NCI-H82 (cell line): Measurements from ENCODE around the gene MYBPH.

Experiments used
- DNase-seq: peaks from one replicate; lab custom pipeline; 2025; lab: John Stamatoyannopoulos, UW

MYBPH gene

GRCh38 chr1:203166192-203166940 lies 9.3 kb downstream of the MYBPH start:
- DNase-seq = peak; percentile 58

- no peak for DNase-seq
Observed at GRCh38 chr1:203165800-203166161, 9.8 kb downstream of the MYBPH start.

GRCh38 chr1:203165101-203165799 lies 10.4 kb downstream of the MYBPH start:
- DNase-seq = no peak

GRCh38 chr1:203163891-203164635 lies 11.6 kb downstream of the MYBPH start:
- no peak for DNase-seq

GRCh38 chr1:203162403-203162802 lies 13.2 kb downstream of the MYBPH start:
- peak; percentile 77 for DNase-seq

GRCh38 chr1:203161703-203162102 lies 13.9 kb downstream of the MYBPH start:
- DNase-seq = no peak

- DNase-seq = no peak
Observed at GRCh38 chr1:203161175-203161574, 14.5 kb downstream of the MYBPH start.

GRCh38 chr1:203159844-203160243 lies 15.8 kb downstream of the MYBPH start:
- DNase-seq = no peak

GRCh38 chr1:203158960-203159665 lies 16.5 kb downstream of the MYBPH start:
- peak; percentile 95 for DNase-seq

GRCh38 chr1:203158423-203158822 lies 17.2 kb downstream of the MYBPH start:
- DNase-seq = no peak

GRCh38 chr1:203156280-203156679 lies 19.3 kb downstream of the MYBPH start:
- no peak for DNase-seq

GRCh38 chr1:203153989-203154821 lies 21.4 kb downstream of the MYBPH start:
- DNase-seq = no peak

- no peak for DNase-seq
Observed at GRCh38 chr1:203153051-203153988, 22.3 kb downstream of the MYBPH start.

GRCh38 chr1:203152158-203153034 lies 23.2 kb downstream of the MYBPH start:
- DNase-seq = no peak

- DNase-seq = no peak
Observed at GRCh38 chr1:203151362-203152157, 24.1 kb downstream of the MYBPH start.

GRCh38 chr1:203150511-203151297 lies 24.9 kb downstream of the MYBPH start:
- DNase-seq = peak; percentile 52

- DNase-seq = no peak
Observed at GRCh38 chr1:203149188-203149840, 26.3 kb downstream of the MYBPH start.
